ENCODE measurements around the gene WEE1.

- TF ChIP-seq CTCF (conservative IDR thresholded peaks at IDR 0.05) (no peak), EZH2 (IDR thresholded peaks at IDR 0.05; ENCODE audit: low read depth) (no peak)
Measured at GRCh38 chr11:9605742-9606141, 32.3 kb downstream of the WEE1 start.
